Measurements from ENCODE around the gene FLRT2.

GRCh38 chr14:85556267-85556666 is 26.3 kb downstream of the FLRT2 start:
- TF ChIP-seq, protein P1, sequence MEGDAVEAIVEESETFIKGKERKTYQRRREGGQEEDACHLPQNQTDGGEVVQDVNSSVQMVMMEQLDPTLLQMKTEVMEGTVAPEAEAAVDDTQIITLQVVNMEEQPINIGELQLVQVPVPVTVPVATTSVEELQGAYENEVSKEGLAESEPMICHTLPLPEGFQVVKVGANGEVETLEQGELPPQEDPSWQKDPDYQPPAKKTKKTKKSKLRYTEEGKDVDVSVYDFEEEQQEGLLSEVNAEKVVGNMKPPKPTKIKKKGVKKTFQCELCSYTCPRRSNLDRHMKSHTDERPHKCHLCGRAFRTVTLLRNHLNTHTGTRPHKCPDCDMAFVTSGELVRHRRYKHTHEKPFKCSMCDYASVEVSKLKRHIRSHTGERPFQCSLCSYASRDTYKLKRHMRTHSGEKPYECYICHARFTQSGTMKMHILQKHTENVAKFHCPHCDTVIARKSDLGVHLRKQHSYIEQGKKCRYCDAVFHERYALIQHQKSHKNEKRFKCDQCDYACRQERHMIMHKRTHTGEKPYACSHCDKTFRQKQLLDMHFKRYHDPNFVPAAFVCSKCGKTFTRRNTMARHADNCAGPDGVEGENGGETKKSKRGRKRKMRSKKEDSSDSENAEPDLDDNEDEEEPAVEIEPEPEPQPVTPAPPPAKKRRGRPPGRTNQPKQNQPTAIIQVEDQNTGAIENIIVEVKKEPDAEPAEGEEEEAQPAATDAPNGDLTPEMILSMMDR (IDR thresholded peaks at IDR 0.05): no peak
- no peak for TF ChIP-seq POLR2A (IDR thresholded peaks at IDR 0.05)
